T47D (cell line): ENCODE data around the gene TMEM185B.
"Not testable (repeated sequence)": the region's sequence is repeated elsewhere in the genome, so short reads cannot be mapped to it uniquely, and the experiment has no call there.

Experiments used
- DNase-seq, 2 experiments: peaks; one replicate each; pipeline versions ENCODE4 v3.0.0 to v3.0.0-alpha.2; 2011 to 2012; ENCODE audit warnings: low read depth in 1 of 2, low spot score in 1 of 2
- JUND ChIP-seq: IDR thresholded peaks from 2 replicates; pipeline ENCODE4 v1.6.1; 2012; ENCODE audit warnings: low read depth
- in situ Hi-C: cut with HindIII; loops from 2 replicates; pipeline ENCODE4 v1.10.0; 2016; ENCODE audit warnings: low sequenced_read_pairs, low pct_unique_long_range_greater_than_20kb

The TMEM185B gene

GRCh38 chr2:120235681-120236080 lies 12.5 kb upstream of the TMEM185B start:
- in situ Hi-C loops = no loop called here
- no peak for DNase-seq
- no peak for TF ChIP-seq JUND

- DNase-seq = not testable (repeated sequence)
These were observed 12.0 kb upstream of the TMEM185B start for GRCh38 chr2:120235158-120235557.

GRCh38 chr2:120233292-120233691 lies 10.1 kb upstream of the TMEM185B start:
- in situ Hi-C loops = no loop called here
- DNase-seq = no peak
- TF ChIP-seq JUND = no peak

More at GRCh38 chr2:120235158-120235557, 12.0 kb upstream of the TMEM185B start:
- in situ Hi-C loops = not testable (repeated sequence)

- in situ Hi-C loops = no loop called here
- no peak for TF ChIP-seq JUND
- no peak for DNase-seq
These were observed 8.9 kb upstream of the TMEM185B start for GRCh38 chr2:120231974-120232635.

GRCh38 chr2:120231564-120231973 lies 8.4 kb upstream of the TMEM185B start:
- no peak for TF ChIP-seq JUND
- no peak for DNase-seq
- in situ Hi-C loops = no loop called here

- no peak for TF ChIP-seq JUND
- in situ Hi-C loops = no loop called here
- DNase-seq = no peak
These were observed 7.6 kb upstream of the TMEM185B start for GRCh38 chr2:120230515-120231471.

- in situ Hi-C loops = no loop called here
- no peak for TF ChIP-seq JUND
- DNase-seq = no peak
These were observed 6.1 kb upstream of the TMEM185B start for GRCh38 chr2:120229341-120229740.

- TF ChIP-seq JUND = no peak
- peak in 1 of 2 experiments; percentile 74 for DNase-seq
- in situ Hi-C loops = no loop called here
These were observed 5.3 kb upstream of the TMEM185B start for GRCh38 chr2:120228503-120228902.

GRCh38 chr2:120227111-120227991 lies 4.2 kb upstream of the TMEM185B start:
- DNase-seq = peak in 1 of 2 experiments; percentile 47
- in situ Hi-C loops = no loop called here
- TF ChIP-seq JUND = no peak

- no peak for DNase-seq
- in situ Hi-C loops = no loop called here
- no peak for TF ChIP-seq JUND
These were observed 3.1 kb upstream of the TMEM185B start for GRCh38 chr2:120226316-120226715.

GRCh38 chr2:120225549-120226065 lies 2.4 kb upstream of the TMEM185B start:
- in situ Hi-C loops = no loop called here
- DNase-seq = no peak
- TF ChIP-seq JUND = no peak
